Activated naive CD4-positive, alpha-beta T cell treated with anti-CD3 and anti-CD28 coated beads for 36 hours (primary cell): ENCODE measurements around the gene ARFGAP1. TPM values are rescaled to one million over a fixed set of nuclear protein-coding genes. Genes with fewer than 3 reads are reported as not detected.

Source experiments
- CTCF ChIA-PET: fragments of 350-600 bp; sonication (Branson Sonifier 250); formaldehyde crosslinking; loops from one replicate; lab custom pipeline; 2021; ENCODE audit warnings: antibody characterized with exemption; lab: Charles Lee
- DNase-seq: peaks from one replicate; pipeline ENCODE4 v3.0.0-alpha.2; 2020
- H3K27ac Mint-ChIP-seq: one replicate; pipeline ENCODE4 v1.8.0; 2021; ENCODE audit warnings: mild to moderate bottlenecking, mixed read lengths
- H3K27me3 Mint-ChIP-seq: one replicate; pipeline ENCODE4 v1.8.0; 2021; ENCODE audit warnings: low read depth, mixed read lengths
- H3K36me3 Mint-ChIP-seq: one replicate; pipeline ENCODE4 v1.8.0; 2021; ENCODE audit warnings: low read depth, mixed read lengths
- H3K4me1 Mint-ChIP-seq: one replicate; pipeline ENCODE4 v1.8.0; 2021; ENCODE audit warnings: low read depth, mixed read lengths
- H3K4me3 Mint-ChIP-seq: one replicate; pipeline ENCODE4 v1.8.0; 2021; ENCODE audit warnings: mild to moderate bottlenecking, moderate library complexity, mixed read lengths
- H3K9me3 Mint-ChIP-seq: one replicate; pipeline ENCODE4 v1.8.0; 2021; ENCODE audit warnings: mixed read lengths
- intact Hi-C: fragments of 100-400 bp; cut with micrococcal nuclease; formaldehyde crosslinking; loops from one replicate; pipeline ENCODE4 v1.15.1; 2023
- total RNA-seq, 2 experiments: library from RNA; stranded (reverse); gene quantifications; one replicate each; pipeline ENCODE4 v1.2.3, GENCODE V29; 2021

Gene ARFGAP1
- 10 to 100 TPM; 82.4 to 89.4 TPM for total RNA-seq

- Mint-ChIP-seq H3K4me1 (peaks cover 26% of the 10 kb centered on the region), H3K27ac (peak within 1 kb of the TSS; percentile 78), H3K36me3 (peaks cover 3% of the 10 kb centered on the region), H3K4me3 (peak within 1 kb of the TSS; percentile 86), H3K27me3 (no peaks in the 10 kb centered on the region), H3K9me3 (no peaks in the 10 kb centered on the region)
- intact Hi-C loops, result loop anchor here (1.0 kb wide), 1 partner anchor 57 kb away; no protein-coding TSS in a partner anchor
- peak; percentile 91 for DNase-seq
- CTCF ChIA-PET, result interaction anchor here (0.6 to 4.0 kb wide), 5 partner anchors 19 to 48 kb away, joined by 3 to 16 read pairs (median 3); no protein-coding TSS in a partner anchor
These were observed at the start of gene ARFGAP1 for GRCh38 chr20:63272105-63273058. Gene ARFGAP1 (plus strand): TSS chr20:63272813. CDS start chr20:63275581, 2,768 bp downstream.

- H3K36me3 Mint-ChIP-seq, result no peaks in the 10 kb centered on the region
- CTCF ChIA-PET, result interaction anchor here (0.6 to 5.4 kb wide), 35 partner anchors 10 to 273 kb away, joined by 3 to 54 read pairs (median 4); partner anchors contain the start of genes ARFGAP1, BIRC7 and YTHDF1
- H3K9me3 Mint-ChIP-seq, result no peaks in the 10 kb centered on the region
- peak; percentile 63 for DNase-seq
- intact Hi-C loops, result loop anchor here (1.0 kb wide), 3 partner anchors 28 to 158 kb away; no protein-coding TSS in a partner anchor
- no peak overlapping the region for H3K27ac Mint-ChIP-seq
- no peaks in the 10 kb centered on the region for H3K4me1 Mint-ChIP-seq
- no peaks in the 10 kb centered on the region for H3K27me3 Mint-ChIP-seq
- no peak overlapping the region for H3K4me3 Mint-ChIP-seq
These were observed 49.3 kb upstream of the ARFGAP1 start for GRCh38 chr20:63223121-63223825.

GRCh38 chr20:63223826-63224207 is 48.8 kb upstream of the ARFGAP1 start:
- H3K27me3 Mint-ChIP-seq, result no peaks in the 10 kb centered on the region
- CTCF ChIA-PET, result interaction anchor here (0.6 to 5.4 kb wide), 31 partner anchors 10 to 273 kb away, joined by 3 to 54 read pairs (median 5); partner anchors contain the start of genes ARFGAP1, BIRC7 and YTHDF1
- no peaks in the 10 kb centered on the region for H3K9me3 Mint-ChIP-seq
- intact Hi-C loops, result loop anchor here (1.0 kb wide), 3 partner anchors 27 to 157 kb away; no protein-coding TSS in a partner anchor
- no peaks in the 10 kb centered on the region for H3K36me3 Mint-ChIP-seq
- no peaks in the 10 kb centered on the region for H3K4me1 Mint-ChIP-seq
- H3K27ac Mint-ChIP-seq, result no peak overlapping the region
- DNase-seq, result no peak
- no peak overlapping the region for H3K4me3 Mint-ChIP-seq

- DNase-seq, result no peak
- Mint-ChIP-seq H3K9me3 (no peaks in the 10 kb centered on the region), H3K27me3 (peaks cover 6% of the 10 kb centered on the region), H3K36me3 (no peaks in the 10 kb centered on the region), H3K4me1 (no peaks in the 10 kb centered on the region), H3K4me3 (no peak overlapping the region), H3K27ac (no peak overlapping the region)
- CTCF ChIA-PET, result interaction anchor here (1.1 to 5.4 kb wide), 16 partner anchors 10 to 272 kb away, joined by 3 to 54 read pairs (median 10); partner anchors contain the start of genes ARFGAP1, BIRC7 and YTHDF1
- intact Hi-C loops, result no loop called here
These were observed 48.1 kb upstream of the ARFGAP1 start for GRCh38 chr20:63224412-63225081.

- CTCF ChIA-PET, result interaction anchor here (1.6 to 5.4 kb wide), 7 partner anchors 10 to 155 kb away, joined by 5 to 54 read pairs (median 32); partner anchors contain the start of genes ARFGAP1, BIRC7 and YTHDF1
- Mint-ChIP-seq H3K27me3 (peaks cover 10% of the 10 kb centered on the region), H3K27ac (no peak overlapping the region), H3K4me3 (no peak overlapping the region), H3K9me3 (no peaks in the 10 kb centered on the region), H3K4me1 (no peaks in the 10 kb centered on the region), H3K36me3 (no peaks in the 10 kb centered on the region)
- intact Hi-C loops, result no loop called here
- no peak for DNase-seq
These were observed 47.5 kb upstream of the ARFGAP1 start for GRCh38 chr20:63225082-63225454.

- peaks cover 19% of the 10 kb centered on the region for H3K27me3 Mint-ChIP-seq
- no peaks in the 10 kb centered on the region for H3K36me3 Mint-ChIP-seq
- intact Hi-C loops, result no loop called here
- no peak for DNase-seq
- H3K9me3 Mint-ChIP-seq, result no peaks in the 10 kb centered on the region
- no peak overlapping the region for H3K27ac Mint-ChIP-seq
- CTCF ChIA-PET, result interaction anchor here (0.8 to 5.4 kb wide), 5 partner anchors 9 to 154 kb away, joined by 3 to 54 read pairs (median 5); partner anchors contain the start of gene BIRC7
- H3K4me1 Mint-ChIP-seq, result no peaks in the 10 kb centered on the region
- H3K4me3 Mint-ChIP-seq, result no peak overlapping the region
These were observed 46.3 kb upstream of the ARFGAP1 start for GRCh38 chr20:63226042-63226943.

GRCh38 chr20:63227260-63227659 is 45.4 kb upstream of the ARFGAP1 start:
- no peak overlapping the region for H3K27ac Mint-ChIP-seq
- H3K27me3 Mint-ChIP-seq, result peaks cover 23% of the 10 kb centered on the region
- H3K36me3 Mint-ChIP-seq, result no peaks in the 10 kb centered on the region
- no peak for DNase-seq
- H3K4me3 Mint-ChIP-seq, result no peak overlapping the region
- intact Hi-C loops, result no loop called here
- CTCF ChIA-PET, result interaction anchor here (5.4 kb wide), 1 partner anchor 153 kb away, joined by 54 read pairs; no protein-coding TSS in a partner anchor
- no peaks in the 10 kb centered on the region for H3K4me1 Mint-ChIP-seq
- no peaks in the 10 kb centered on the region for H3K9me3 Mint-ChIP-seq

GRCh38 chr20:63228806-63229205 is 43.8 kb upstream of the ARFGAP1 start:
- CTCF ChIA-PET, result interaction anchor here (0.7 kb wide), 1 partner anchor 31 kb away, joined by 3 read pairs; no protein-coding TSS in a partner anchor
- H3K4me1 Mint-ChIP-seq, result no peaks in the 10 kb centered on the region
- DNase-seq, result no peak
- peaks cover 30% of the 10 kb centered on the region for H3K27me3 Mint-ChIP-seq
- intact Hi-C loops, result no loop called here
- H3K36me3 Mint-ChIP-seq, result no peaks in the 10 kb centered on the region
- H3K9me3 Mint-ChIP-seq, result no peaks in the 10 kb centered on the region
- no peak overlapping the region for H3K27ac Mint-ChIP-seq
- H3K4me3 Mint-ChIP-seq, result no peak overlapping the region

- H3K27ac Mint-ChIP-seq, result no peak overlapping the region
- H3K27me3 Mint-ChIP-seq, result peaks cover 30% of the 10 kb centered on the region
- peaks cover 4% of the 10 kb centered on the region for H3K4me1 Mint-ChIP-seq
- H3K9me3 Mint-ChIP-seq, result no peaks in the 10 kb centered on the region
- no peaks in the 10 kb centered on the region for H3K36me3 Mint-ChIP-seq
- H3K4me3 Mint-ChIP-seq, result no peak overlapping the region
- intact Hi-C loops, result no loop called here
- CTCF ChIA-PET, result interaction anchor here (1.0 kb wide), 1 partner anchor 173 kb away, joined by 3 read pairs; no protein-coding TSS in a partner anchor
- DNase-seq, result no peak
These were observed 41.8 kb upstream of the ARFGAP1 start for GRCh38 chr20:63230800-63231268.

GRCh38 chr20:63232235-63233060 is 40.2 kb upstream of the ARFGAP1 start:
- Mint-ChIP-seq H3K9me3 (no peaks in the 10 kb centered on the region), H3K36me3 (no peaks in the 10 kb centered on the region), H3K27ac (no peak overlapping the region), H3K27me3 (peaks cover 30% of the 10 kb centered on the region), H3K4me1 (peaks cover 4% of the 10 kb centered on the region), H3K4me3 (no peak overlapping the region)
- intact Hi-C loops, result no loop called here
- no peak for DNase-seq
- CTCF ChIA-PET, result interaction anchor here (0.8 to 6.4 kb wide), 2 partner anchors 8 to 41 kb away, joined by 3 to 42 read pairs; partner anchors contain the start of gene ARFGAP1
